ENCODE data around the gene FOXO1.
A peak's percentile ranks its signal among the peaks of the same experiment; 100 is the strongest.

FOXO1 gene

GRCh38 chr13:40665126-40666044, 1.1 kb downstream of the FOXO1 start:
- peak; percentile 28 for DNase-seq (ENCODE audit: low read depth)

- peak; percentile 42 for DNase-seq (ENCODE audit: low read depth)
These were observed 1.9 kb downstream of the FOXO1 start for GRCh38 chr13:40664350-40665125.

- peak; percentile 53 for DNase-seq (ENCODE audit: low read depth)
These were observed 2.4 kb downstream of the FOXO1 start for GRCh38 chr13:40664100-40664349.

- DNase-seq (ENCODE audit: low read depth): no peak
These were observed 3.6 kb downstream of the FOXO1 start for GRCh38 chr13:40662866-40663265.

GRCh38 chr13:40661875-40662665, 4.4 kb downstream of the FOXO1 start:
- no peak for DNase-seq (ENCODE audit: low read depth)

- no peak for DNase-seq (ENCODE audit: low read depth)
These were observed 5.7 kb downstream of the FOXO1 start for GRCh38 chr13:40660692-40661091.

GRCh38 chr13:40660141-40660664, 6.2 kb downstream of the FOXO1 start:
- no peak for DNase-seq (ENCODE audit: low read depth)

GRCh38 chr13:40657951-40658350, 8.5 kb downstream of the FOXO1 start:
- no peak for DNase-seq (ENCODE audit: low read depth)

GRCh38 chr13:40657307-40657706, 9.1 kb downstream of the FOXO1 start:
- DNase-seq (ENCODE audit: low read depth): no peak

GRCh38 chr13:40656358-40656757, 10.1 kb downstream of the FOXO1 start:
- no peak for DNase-seq (ENCODE audit: low read depth)

- no peak for DNase-seq (ENCODE audit: low read depth)
These were observed 12.7 kb downstream of the FOXO1 start for GRCh38 chr13:40653527-40654318.

- no peak for DNase-seq (ENCODE audit: low read depth)
These were observed 13.9 kb downstream of the FOXO1 start for GRCh38 chr13:40652588-40652940.

GRCh38 chr13:40651866-40652587, 14.4 kb downstream of the FOXO1 start:
- DNase-seq (ENCODE audit: low read depth): no peak

GRCh38 chr13:40648841-40649240, 17.6 kb downstream of the FOXO1 start:
- no peak for DNase-seq (ENCODE audit: low read depth)

GRCh38 chr13:40648040-40648439, 18.4 kb downstream of the FOXO1 start:
- no peak for DNase-seq (ENCODE audit: low read depth)

- no peak for DNase-seq (ENCODE audit: low read depth)
These were observed 21.4 kb downstream of the FOXO1 start for GRCh38 chr13:40644838-40645604.

GRCh38 chr13:40640845-40641458, 25.5 kb downstream of the FOXO1 start:
- no peak for DNase-seq (ENCODE audit: low read depth)

- DNase-seq (ENCODE audit: low read depth): no peak
These were observed 26.2 kb downstream of the FOXO1 start for GRCh38 chr13:40640202-40640601.

GRCh38 chr13:40639221-40639681, 27.2 kb downstream of the FOXO1 start:
- no peak for DNase-seq (ENCODE audit: low read depth)

- no peak for DNase-seq (ENCODE audit: low read depth)
These were observed 28.8 kb downstream of the FOXO1 start for GRCh38 chr13:40637643-40638042.

Measured in activated gamma-delta T cell treated with anti-CD3 and anti-CD28 coated beads, Interleukin-2, amount 50 U/mL, for 16 hours (primary cell).